Stimulated activated CD4-positive, alpha-beta T cell treated with anti-CD3 and anti-CD28 coated beads, TNF-alpha, amount 100 ng/mL, for 24 hours (primary cell): ENCODE measurements around the gene PKN1.
A peak's percentile ranks its signal among the peaks of the same experiment; 100 is the strongest.

ENCODE experiments used
- DNase-seq, 3 experiments: peaks; one replicate each; pipeline ENCODE4 v3.0.0-alpha.2; 2020; ENCODE audit warnings: low read depth in 3 of 3

PKN1 gene

DNA sequence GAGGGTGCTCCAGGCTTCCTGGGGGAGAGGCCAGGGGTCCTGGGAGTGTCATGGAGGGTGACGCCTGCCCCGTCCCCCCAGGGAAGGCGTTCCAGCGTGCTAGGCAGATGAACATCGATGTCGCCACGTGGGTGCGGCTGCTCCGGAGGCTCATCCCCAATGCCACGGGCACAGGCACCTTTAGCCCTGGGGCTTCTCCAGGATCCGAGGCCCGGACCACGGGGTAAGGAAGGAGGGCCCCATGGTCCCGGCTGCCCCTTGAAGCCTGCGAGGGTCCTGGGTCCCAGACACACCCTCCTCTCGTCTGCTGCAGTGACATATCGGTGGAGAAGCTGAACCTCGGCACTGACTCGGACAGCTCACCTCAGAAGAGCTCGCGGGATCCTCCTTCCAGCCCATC, 30.6 kb downstream of the PKN1 start:
- no peak for DNase-seq

DNA sequence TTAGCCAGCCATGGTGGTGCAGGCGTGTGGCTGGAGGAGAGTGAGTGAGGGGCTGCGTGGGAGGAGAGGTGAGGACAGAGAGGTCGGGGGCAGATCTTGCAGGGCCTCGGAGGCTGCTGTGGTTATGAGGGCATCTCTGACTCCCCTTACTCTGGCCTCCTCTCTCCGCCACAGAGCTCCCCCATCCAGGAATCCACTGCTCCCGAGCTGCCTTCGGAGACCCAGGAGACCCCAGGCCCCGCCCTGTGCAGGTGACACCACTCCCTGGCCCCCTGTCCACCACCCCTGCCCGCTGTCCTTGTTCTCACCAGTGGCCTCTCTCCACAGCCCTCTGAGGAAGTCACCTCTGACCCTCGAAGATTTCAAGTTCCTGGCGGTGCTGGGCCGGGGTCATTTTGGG, 34.3 kb downstream of the PKN1 start:
- DNase-seq = no peak

DNA sequence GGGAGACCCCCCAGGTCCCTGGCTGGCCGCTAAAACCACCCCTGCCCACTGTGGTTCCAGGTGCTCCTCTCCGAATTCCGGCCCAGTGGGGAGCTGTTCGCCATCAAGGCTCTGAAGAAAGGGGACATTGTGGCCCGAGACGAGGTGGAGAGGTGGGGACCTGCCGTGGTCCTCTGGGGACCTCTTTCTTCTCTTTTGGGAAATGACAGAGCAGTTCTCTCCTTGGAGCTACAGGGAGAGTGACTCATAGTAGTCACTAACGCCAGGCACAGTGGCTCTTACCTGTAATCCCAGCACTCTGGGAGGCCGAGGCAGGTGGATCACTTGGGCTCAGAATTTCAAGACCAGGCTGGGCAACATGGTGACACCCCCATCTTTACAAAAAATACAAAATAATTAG, 34.7 kb downstream of the PKN1 start:
- DNase-seq = no peak

DNA sequence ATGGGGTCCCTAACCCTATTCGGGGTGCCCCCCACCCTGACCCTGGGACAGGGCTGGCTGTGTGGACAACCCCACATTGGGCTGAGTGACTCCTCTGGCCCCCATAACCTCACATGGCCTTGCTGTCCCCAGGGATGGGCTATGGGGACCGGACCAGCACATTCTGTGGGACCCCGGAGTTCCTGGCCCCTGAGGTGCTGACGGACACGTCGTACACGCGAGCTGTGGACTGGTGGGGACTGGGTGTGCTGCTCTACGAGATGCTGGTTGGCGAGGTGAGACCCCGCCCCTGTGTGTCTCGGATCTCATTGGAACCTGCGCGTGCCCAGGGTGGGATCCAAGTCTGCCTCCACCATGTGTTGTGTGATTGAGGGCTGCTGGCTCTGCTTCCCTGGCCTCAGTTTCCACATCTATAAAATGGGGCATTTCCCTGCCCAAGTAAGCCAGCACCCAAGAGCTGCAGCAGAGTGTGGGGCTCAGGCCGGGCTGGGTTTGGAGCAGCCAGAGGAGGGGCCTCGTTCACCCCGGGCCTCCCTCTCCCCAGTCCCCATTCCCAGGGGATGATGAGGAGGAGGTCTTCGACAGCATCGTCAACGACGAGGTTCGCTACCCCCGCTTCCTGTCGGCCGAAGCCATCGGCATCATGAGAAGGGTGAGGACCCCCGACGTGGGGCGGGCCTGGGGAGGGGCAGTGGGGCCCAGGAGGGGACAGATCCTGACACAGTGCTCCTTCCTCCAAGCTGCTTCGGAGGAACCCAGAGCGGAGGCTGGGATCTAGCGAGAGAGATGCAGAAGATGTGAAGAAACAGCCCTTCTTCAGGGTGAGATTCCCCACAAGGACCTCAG, 37.1 kb downstream of the PKN1 start:
- no peak for DNase-seq

DNA sequence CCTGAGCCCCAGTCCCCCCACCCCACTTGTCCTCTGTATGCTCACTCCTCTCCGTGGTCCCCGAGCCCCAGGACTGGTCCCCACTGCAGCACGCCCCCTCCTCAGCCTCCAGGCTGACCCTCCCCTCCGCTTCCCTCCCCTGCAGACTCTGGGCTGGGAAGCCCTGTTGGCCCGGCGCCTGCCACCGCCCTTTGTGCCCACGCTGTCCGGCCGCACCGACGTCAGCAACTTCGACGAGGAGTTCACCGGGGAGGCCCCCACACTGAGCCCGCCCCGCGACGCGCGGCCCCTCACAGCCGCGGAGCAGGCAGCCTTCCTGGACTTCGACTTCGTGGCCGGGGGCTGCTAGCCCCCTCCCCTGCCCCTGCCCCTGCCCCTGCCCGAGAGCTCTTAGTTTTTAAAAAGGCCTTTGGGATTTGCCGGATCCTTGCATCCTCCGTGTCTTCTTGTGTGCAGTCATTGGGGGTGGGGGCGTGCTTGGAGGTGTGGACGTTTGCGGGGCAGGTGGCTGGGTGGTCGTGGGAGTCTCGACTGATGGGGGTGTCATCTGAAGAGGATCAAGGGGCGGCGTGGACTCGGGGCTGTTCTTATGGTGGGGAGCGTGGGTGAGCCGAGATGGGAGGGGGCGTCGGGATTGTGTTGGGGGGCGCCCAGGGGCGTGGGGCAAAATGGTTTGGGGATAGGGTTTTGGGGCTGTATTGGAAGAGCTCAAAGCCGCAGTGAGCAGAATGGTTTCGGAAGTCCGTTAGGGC, 38.5 kb downstream of the PKN1 start:
- DNase-seq = no peak

DNA sequence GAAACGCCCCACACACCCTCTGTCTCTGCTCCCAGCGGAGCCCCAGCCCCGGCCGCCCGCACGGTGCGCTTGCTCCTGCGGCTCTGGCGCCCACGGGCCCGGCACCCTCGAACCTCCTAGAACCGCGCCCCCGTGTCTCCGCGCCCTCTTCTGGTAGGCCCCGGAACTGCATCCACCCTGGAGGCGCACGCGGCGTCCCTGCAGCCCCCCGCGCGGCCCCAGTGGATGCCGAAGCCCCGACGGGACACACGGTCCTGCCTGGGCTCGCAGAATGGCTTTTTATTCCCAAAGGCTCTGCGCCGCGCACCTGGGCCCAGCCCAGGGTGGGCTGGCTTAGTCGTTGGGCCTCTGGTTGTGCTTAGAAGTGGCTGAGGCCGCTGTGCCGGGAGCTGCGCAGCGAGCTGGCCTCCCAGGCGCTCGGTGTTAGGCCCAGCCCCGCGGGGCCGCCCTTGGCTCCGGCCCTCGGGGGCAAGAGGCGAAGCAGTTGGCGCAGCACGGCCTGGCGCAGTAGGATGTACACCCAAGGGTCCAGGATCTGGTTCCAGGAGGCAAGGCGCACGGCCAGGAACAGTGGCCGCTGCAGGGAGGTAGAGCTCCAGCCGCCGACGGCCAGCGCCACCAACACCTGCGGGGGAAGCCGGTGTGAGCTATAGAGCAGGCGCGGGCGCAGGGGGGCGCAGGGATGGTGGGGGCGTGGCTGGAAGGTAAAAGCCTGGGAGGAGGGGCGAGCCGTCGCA, 39.3 kb downstream of the PKN1 start:
- peak; percentile 71 to 86 (median 77) for DNase-seq

DNA sequence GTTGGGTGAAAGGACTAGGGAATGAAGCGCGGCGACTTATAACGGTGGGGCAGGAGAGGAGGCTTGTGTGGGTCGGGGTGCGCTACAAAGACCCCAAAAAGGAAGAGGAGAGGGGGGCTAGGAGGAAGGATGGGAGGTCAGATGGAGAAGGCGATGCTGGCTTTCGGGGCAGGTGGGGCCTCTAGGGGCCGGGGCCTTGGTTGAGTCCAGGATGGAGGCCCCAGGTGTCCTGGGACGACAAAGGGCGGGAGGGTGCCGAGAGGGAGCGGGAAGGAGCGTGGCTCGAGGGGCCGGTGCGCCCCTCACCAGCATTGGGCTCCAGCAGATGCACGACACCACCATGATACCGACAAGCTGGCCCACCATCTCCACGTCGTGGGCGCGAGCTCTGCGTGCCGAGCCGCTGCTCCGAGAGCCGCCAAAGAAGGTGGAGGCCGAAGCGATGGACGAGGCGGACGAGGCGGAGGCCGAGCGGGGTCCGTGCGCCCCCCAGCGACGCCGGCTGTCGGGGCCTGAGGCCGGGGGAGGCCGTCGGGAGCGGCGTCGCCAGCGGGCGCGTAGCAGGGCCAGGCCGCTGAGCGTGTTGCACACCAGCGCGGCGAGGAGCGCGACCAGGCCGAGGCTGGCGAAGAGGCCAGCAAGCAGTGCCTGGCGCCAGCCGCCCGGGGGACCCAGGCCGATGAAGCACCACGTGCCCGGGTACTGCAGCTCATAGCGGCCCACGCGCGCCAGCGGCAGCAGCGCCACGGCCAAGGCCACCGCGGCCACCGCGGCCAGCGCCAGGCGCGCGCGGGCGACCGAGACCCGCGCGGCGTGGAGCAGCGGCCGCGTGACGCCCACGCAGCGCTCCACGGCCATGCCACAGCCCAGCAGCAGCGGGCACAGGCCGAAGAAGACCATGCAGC, 40.2 kb downstream of the PKN1 start:
- DNase-seq = no peak

DNA sequence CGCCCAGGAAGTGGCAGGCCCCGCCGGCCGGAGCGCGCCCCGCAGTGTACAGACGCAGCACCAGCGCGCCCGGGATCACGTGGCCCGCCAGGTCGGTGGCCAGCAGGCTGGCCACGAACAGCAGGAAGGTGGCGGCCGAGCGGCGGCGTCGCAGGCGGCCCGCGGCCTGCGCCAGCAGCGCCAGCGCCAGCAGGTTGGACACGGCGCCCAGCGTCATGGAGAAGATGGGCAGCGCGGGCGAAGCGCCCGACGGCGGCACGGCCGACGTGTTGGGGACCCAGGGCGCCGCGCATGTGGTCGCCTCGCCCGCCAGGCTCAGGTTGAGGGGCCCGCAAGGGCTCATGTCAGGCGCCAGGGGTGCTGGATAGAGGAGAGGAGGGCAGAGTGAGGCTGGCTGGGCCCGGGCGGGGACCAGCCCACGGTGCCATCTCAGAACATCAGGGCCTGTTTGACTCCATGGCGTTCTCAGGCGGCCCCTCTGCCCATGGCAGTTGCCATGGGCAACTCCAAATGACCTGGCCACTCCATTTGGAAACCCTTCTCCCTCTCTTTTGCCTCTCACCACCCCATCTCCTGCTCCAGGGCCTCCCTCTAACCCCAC, 41.0 kb downstream of the PKN1 start:
- DNase-seq = no peak

DNA sequence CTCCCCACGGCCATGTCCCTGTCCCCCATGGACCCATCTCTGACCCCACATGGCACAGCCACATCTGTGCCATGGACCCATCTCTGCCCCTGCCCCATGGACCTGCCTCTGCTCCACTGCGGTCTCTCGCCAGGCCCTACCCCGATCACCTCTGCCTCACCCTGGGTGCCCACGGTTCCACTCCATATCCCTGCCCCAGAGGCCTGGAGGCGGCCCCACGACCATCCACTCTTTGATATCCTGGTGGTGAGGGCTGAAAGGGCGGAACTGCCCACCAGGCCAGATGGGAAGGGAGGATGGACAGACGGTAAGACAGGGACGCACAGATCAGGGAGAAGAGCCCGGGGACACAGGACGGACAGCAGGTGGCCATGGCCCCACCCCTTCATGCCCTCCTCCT, 41.7 kb downstream of the PKN1 start:
- no peak for DNase-seq

DNA sequence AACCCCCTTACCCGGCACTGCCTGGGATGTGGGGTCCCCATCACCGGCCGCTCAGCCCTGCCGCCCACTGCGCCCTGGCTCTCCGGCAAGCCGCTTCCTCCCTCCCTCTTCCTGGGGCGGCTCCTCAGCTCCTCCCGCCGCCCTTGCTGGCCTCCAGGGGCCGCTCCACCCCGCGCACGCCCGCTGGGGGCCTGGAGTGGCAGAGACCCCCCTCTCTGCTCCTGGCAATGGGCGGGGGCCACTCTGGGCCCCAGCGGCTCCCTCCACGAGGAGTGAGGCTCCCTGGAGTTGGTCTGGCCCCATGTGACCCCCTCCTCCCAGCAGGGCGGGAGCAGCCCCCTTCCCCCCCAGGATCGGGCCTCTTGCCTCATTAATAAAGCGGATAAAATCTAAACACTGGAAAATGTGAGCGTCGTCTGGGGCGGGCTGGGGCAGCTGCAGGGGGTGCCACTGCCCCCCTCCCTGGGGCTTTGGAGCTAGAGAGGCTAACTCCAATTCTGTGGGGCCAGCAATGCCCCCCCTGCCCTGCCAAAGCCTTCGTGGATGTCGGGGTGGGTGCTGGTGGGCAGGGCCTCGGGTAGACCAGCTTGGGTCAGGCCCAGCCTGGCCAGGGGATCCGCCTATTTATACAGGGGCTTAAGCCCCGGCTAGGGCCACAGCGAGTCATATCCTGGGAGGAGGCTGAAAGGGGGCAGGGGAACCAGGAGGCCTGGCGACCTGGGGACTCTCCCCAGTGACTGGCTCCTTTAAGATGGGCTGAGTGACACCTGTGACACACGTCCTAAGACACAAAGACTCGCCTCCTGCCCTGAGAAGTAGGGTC, 42.4 kb downstream of the PKN1 start, which contains the start of gene PTGER1:
Gene PTGER1 (minus strand): TSS at position 104 of the 823 bp plus-strand sequence. CDS start 1,034 bp downstream, outside the sequence.
- no peak for DNase-seq

DNA sequence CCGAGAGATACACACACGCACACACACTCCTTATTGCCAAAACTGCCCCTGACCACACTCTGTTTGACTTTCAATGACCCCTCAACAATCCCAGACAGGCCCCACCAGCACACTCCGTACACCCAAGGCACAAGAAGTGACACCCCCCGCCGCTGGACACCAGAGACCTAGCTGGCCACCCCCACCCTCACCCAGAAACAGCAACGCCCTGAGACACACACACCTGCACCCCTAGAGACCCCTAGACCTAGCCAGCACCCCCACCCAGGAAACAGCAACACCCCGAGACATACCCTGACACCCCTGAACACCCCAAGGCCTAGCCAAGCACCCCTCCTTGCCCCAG, 43.2 kb downstream of the PKN1 start:
- no peak for DNase-seq

DNA sequence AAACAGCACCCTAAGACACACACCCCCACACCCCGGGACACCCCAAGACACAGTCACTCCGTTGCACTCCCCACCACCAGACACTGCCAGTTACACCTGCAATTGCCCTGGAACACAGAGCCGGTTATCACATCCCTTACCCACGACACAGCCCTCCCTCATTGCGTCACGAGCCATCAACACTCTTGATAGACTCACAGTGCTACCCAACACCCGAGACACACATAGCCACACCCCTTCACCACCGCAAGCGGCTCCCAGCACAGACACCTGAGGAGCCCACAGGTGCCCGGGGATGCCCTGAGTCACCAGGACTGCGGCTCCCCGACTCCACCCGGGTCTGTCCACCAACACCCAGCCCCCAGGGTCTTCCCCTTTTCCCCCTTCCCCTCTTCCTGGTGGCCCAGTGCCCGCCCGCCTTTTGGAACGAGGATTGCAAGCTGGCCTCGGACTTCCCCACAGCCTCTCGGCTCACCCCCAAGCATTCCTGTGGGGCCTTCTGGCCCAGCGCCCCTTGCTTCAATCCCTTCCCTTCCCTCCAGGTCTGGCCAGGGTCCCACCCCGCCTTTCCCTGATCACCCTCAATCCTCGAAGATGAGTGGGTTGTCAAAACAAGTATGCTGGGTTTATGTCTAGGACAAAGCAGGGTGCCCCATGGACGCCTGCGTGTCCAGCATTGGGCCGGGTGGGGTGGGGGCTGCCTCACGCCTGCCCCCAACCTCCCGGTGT, 43.7 kb downstream of the PKN1 start:
- no peak for DNase-seq

DNA sequence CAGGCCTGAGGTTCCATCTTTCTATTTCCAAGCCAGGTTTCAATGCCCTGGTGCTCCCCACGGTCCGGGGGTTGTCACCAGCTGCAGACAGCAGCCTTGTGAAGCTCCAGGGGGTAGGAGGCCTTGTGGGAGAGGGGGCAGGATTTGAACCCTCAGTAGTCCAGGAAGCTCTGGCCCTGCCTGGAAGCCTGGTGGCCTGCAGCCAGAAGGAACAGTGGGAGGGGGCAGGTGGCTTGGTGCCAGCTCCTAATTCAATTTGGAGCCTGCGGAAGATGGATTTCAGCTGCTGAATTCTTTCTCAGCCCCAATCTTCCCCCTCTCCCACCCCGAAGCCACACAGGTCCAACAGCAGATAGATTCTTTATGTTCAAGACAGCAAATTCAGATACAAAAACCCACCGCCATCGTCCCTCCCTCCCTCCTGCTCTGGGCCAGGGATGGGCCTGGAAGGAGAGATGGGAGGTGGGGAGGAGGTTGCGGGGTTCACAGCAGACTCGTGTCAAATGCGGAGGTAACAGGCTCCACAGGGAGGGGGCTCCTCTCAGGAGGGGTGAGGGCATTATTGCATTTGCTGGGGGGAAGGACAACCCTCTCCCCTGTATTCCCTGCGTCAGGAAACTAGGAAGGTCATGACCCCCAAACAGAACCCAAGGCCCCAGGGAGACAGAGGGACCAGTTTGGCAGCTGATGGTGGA, 44.5 kb downstream of the PKN1 start:
- no peak for DNase-seq

DNA sequence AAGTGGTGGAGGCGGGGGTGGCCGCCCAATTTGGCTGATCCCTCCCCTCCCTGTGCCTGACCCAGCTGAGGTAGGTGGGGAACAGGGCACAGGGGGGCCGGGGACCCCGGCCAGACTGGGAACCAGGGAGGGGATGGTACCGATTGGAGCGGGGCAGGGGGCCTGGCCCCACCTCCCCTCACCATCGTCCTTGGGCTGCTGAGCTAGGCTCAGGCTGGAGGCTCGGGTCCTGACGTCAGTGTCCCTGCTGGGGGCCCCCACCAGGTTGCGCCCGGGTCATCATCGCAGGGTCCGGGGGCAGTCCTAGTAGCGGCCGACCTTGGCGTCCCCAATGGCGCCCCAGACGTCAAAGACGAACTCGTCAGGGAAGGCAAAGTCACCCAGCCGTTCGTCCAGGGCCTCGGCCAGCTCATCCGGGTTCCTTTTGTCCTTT, 45.0 kb downstream of the PKN1 start:
- no peak for DNase-seq

DNA sequence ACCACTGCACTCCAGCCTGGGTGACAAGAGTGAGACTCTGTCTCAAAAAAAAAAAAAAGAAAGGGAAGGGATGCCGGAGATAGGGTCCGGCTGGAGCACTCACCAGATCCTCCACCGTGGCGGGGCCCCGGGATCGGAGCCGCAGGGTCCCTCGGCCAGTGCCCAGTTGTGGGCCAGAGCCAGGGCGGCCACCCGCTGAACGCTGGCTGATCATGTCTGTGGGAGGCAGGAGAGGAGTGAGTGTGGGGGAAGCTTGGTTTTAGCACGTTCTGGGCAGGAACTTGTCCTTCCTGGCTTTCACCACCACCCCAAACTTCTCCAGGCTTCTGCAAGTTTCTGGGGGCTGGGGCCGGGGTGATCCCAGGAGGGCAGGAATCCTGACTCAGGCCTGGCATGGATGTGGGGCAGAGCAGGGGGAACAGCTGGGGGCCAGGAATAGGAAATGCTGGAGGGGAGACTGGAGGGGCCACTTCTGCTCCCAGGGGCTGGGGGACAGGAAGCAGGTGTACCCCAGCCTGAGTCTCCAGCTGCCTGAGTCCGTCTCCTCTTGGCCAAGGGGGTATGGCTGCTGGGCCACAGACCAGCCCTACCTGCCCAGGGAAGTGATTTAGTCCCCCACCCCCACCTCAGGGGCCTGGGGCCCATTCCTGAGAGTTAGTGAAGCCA, 46.3 kb downstream of the PKN1 start:
- no peak for DNase-seq

DNA sequence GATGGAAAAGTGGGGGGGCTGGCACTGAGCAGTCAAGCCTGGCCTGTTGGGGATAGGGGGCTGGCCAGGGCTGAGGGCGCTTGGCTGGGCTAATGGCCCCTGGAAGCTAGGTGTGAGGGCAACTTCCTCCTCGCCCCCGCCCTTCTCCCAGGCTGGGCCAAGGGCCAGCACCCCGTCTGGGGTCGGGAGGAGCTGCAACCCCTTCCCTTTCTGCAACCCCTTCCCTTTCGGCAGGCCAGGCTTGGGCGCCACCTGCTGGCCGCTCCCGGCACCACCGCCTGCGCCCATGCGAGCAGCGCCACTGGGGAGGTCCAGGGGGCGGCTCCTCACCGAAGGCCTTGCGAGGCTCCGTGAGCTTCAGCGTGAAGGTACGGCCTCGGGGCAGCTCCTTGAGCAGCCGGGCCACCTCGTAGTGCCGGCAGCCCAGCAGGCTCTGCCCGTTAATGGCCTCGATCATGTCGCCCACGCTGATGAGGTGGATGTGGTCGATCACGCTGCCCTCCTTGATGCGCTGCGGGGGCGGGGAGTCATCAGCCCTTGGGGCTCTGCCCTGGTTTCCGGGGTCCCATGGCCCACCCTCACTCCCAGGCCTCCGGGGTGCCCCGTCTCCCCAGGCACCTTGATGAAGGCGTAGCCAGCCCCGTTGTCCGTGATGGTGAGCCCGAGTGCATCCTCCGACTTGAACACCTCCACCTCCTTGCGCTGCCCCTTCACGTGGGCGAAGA, 47.0 kb downstream of the PKN1 start:
- DNase-seq = peak; percentile 42 to 66 (median 46)

DNA sequence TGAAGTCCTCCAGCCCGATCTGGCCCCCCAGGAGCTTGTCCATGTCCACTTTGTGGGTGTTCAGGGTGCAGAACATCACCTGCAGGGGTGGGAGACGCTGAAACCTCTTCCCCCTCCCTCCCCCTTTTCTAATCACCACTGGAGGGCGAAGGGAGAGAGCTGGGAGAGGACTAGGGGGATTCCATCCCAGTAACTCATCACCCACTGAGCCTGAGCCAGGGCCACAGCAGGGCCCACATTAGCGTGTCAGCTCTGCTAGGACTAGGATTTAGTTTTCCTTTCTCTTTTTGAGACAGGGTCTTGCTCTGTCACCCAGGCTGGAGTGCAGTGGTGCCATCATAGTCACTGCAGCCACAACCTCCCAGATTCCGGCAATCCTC, 47.6 kb downstream of the PKN1 start:
- DNase-seq = no peak
